K562 (cell line): ENCODE measurements around the gene CISTR. TPM values are rescaled to one million over a fixed set of nuclear protein-coding genes. Genes with fewer than 3 reads are reported as not detected.

ENCODE experiments used
- ARID2 ChIP-seq: fragments of 450-650 bp; IDR thresholded peaks from 2 replicates; pipeline ENCODE4 v1.6.1; 2017; ENCODE audit warnings: antibody characterized with exemption, mild to moderate bottlenecking
- CREM ChIP-seq: IDR thresholded peaks from 2 replicates; pipeline ENCODE4 v1.6.1; 2014; ENCODE audit warnings: antibody characterized with exemption, low read depth
- ERF ChIP-seq: fragments of 450-650 bp; formaldehyde crosslinking; IDR thresholded peaks from 2 replicates; pipeline ENCODE4 v1.4.0; 2020; ENCODE audit warnings: mild to moderate bottlenecking, mixed read lengths
- HBP1 ChIP-seq: fragments of 450-650 bp; formaldehyde crosslinking; IDR thresholded peaks from 2 replicates; pipeline ENCODE4 v1.4.0; 2022; ENCODE audit warnings: missing genetic modification characterization
- KAT7 ChIP-seq: sonication (generic); formaldehyde crosslinking; IDR thresholded peaks from 2 replicates; pipeline ENCODE4 v1.8.0; 2022; ENCODE audit warnings: missing genetic modification reagents, mild to moderate bottlenecking, borderline replicate concordance
- NFE2 ChIP-seq: IDR thresholded peaks from 2 replicates; pipeline ENCODE4 v1.6.1; 2014; ENCODE audit warnings: antibody characterized with exemption, low read depth
- RAD21 ChIP-seq, 2 experiments: fragments of 250-450 bp in 1 of 2; fragments of 450-650 bp in 1 of 2; sonication (Bioruptor Pico) in 1 of 2; formaldehyde crosslinking in 1 of 2; IDR thresholded peaks in 1 of 2; conservative IDR thresholded peaks in 1 of 2; 2 replicates each; pipeline versions ENCODE4 v1.4.0 to v1.8.0; 2020 to 2022; ENCODE audit warnings: mild to moderate bottlenecking in 2 of 2, moderate library complexity in 1 of 2
- SMC3 ChIP-seq: conservative IDR thresholded peaks from 2 replicates; pipeline ENCODE4 v1.6.1; 2011; ENCODE audit warnings: low read depth, low read length, improper control_type of control experiment; ENCODE audit not compliant: insufficient read depth
- THRB ChIP-seq: fragments of 450-650 bp; formaldehyde crosslinking; conservative IDR thresholded peaks from 2 replicates; pipeline ENCODE4 v1.4.0; 2022; ENCODE audit warnings: mild to moderate bottlenecking, missing genetic modification characterization
- TRIM24 ChIP-seq, 2 experiments: fragments of 450-650 bp; IDR thresholded peaks; 2 replicates each; pipeline ENCODE4 v1.6.1; 2016
- ZBTB7A ChIP-seq: IDR thresholded peaks from 2 replicates; pipeline ENCODE4 v1.6.1; 2011; ENCODE audit warnings: low read depth, mild to moderate bottlenecking, low read length, moderate library complexity, borderline replicate concordance; ENCODE audit not compliant: control insufficient read depth
- ZBTB9 ChIP-seq: fragments of 450-650 bp; formaldehyde crosslinking; IDR thresholded peaks from 2 replicates; pipeline ENCODE4 v1.4.0; 2020; ENCODE audit warnings: mild to moderate bottlenecking, moderate library complexity
- ZFX ChIP-seq: sonication (generic); formaldehyde crosslinking; IDR thresholded peaks from 2 replicates; pipeline ENCODE4 v1.8.0; 2022; ENCODE audit warnings: mild to moderate bottlenecking, missing genetic modification reagents, moderate library complexity
- ZNF12 ChIP-seq: sonication (generic); formaldehyde crosslinking; IDR thresholded peaks from 2 replicates; pipeline ENCODE4 v1.4.0; 2020; ENCODE audit warnings: mild to moderate bottlenecking, missing genetic modification reagents
- ZNF133 ChIP-seq: fragments of 250-450 bp; sonication (Bioruptor Pico); IDR thresholded peaks from 2 replicates; pipeline ENCODE4 v1.4.0; 2020; ENCODE audit warnings: mild to moderate bottlenecking
- ZNF347 ChIP-seq: fragments of 450-650 bp; formaldehyde crosslinking; IDR thresholded peaks from 2 replicates; pipeline ENCODE4 v1.4.0; 2020; ENCODE audit warnings: low read depth, mild to moderate bottlenecking, moderate library complexity
- ZNF354B ChIP-seq: fragments of 250-450 bp; sonication (Bioruptor Pico); IDR thresholded peaks from 2 replicates; pipeline ENCODE4 v1.4.0; 2020
- polyA plus RNA-seq, 8 experiments: library from polyadenylated mRNA; depleted of rRNA in 4 of 8; stranded (reverse) in 5 of 8; unstranded in 3 of 8; fragments of >200 nt; fragmentation: Nextera tagmentation in 2 of 8; fragmentation: Illumina TruSeq in 1 of 8; extraction: Ambion mirVana in 2 of 8; extraction: Trizol in 1 of 8; gene quantifications; 2 replicates each; pipeline versions ENCODE4 v1.2.1 to v1.2.3, GENCODE V29; 2011 to 2014; ENCODE audit warnings: inconsistent platforms in 1 of 8, missing spikeins in 1 of 8
- total RNA-seq, 7 experiments: library from RNA; depleted of rRNA in 6 of 7; stranded (reverse); fragments of >200 nt in 6 of 7; fragmentation: Illumina TruSeq in 2 of 7; extraction: Trizol in 2 of 7; gene quantifications; 2 replicates each; pipeline versions ENCODE4 v1.2.1 to v1.2.3, GENCODE V29; 2011 to 2021; ENCODE audit warnings: low replicate concordance in 1 of 7

The CISTR gene
- total and polyA plus RNA-seq, 9 of the 15 experiments (the other 6 are each of a cell fraction or from before 2014, with no cell fraction given) = not detected

- 0 out of 2 replicates have a peak, but pooled peaks have one; percentile 20 for TF ChIP-seq ZBTB9
- TF ChIP-seq KAT7 = no peak
- no peak for TF ChIP-seq TRIM24 (IDR thresholded peaks at IDR 0.05)
- TF ChIP-seq ZNF347 = no peak
- no peak for TF ChIP-seq HBP1
- 0 out of 2 replicates have a peak, but pooled peaks have one; percentile 46 for TF ChIP-seq THRB (CRISPR knock-in tag)
- TF ChIP-seq RAD21 (CRISPR knock-in tag; conservative IDR thresholded peaks at IDR 0.05 in 1 of 2, IDR thresholded peaks at IDR 0.05 in 1 of 2) = peak; percentile 71 to 81
- 0 out of 2 replicates have a peak, but pooled peaks have one; percentile 28 for TF ChIP-seq ZNF12 (CRISPR knock-in tag)
- peak; percentile 91 for TF ChIP-seq SMC3
- TF ChIP-seq ZFX = no peak
- 0 out of 2 replicates have a peak, but pooled peaks have one; percentile 42 for TF ChIP-seq ARID2
- no peak for TF ChIP-seq NFE2
- TF ChIP-seq ZNF354B (CRISPR knock-in tag) = no peak
- TF ChIP-seq CREM = no peak
- TF ChIP-seq ERF (CRISPR knock-in tag) = no peak
- 0 out of 2 replicates have a peak, but pooled peaks have one; percentile 34 for TF ChIP-seq ZBTB7A
- TF ChIP-seq ZNF133 = no peak
Observed at GRCh38 chr12:53743266-53744129, 8.3 kb downstream of the CISTR start (continued).
